GM21423 (cell line): Measurements from ENCODE around the gene TSPAN1.
A peak's percentile ranks its signal among the peaks of the same experiment; 100 is the strongest.

ENCODE experiments used
- ATAC-seq: cut with Tn5 transposase; IDR thresholded peaks from one replicate; pipeline ENCODE4 v1.9.1; 2021; ENCODE audit warnings: mild to moderate bottlenecking, moderate library complexity; ENCODE audit not compliant: unreplicated experiment

Gene TSPAN1

DNA sequence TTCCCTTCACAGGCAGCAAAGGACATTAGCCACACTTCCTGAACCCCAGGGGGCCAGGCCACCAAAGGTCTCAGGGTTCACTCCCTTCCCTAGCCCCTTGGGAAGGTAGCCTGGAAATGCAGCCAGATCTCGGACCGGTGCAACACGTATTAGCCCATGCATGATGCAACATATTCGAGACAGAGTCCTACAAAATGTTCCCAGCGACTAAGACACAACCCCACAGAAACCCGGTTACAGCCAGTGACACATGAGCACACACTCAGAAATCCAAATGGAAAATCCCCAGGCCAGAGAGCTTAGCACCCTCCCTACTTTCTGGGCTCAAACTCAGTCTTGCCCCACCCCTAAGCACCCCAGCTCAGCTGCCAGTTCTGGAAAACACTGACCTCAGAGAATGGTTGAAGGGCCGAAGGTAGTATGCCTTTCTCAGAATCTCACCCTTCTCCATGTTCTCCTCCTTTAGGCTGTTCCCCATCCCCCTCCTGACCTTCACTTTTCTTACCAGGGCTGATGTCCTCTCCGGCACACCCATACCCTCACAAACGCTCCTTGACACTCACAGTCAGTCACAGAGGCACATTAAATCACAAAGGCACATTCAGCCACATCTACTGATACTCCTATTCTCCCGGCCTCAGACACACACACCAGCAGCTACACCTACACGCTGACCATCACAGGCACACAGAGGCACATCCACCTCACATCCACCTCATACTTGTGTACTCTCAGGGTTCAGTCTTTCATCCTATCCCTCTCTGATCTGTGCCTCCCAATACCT, at the start of gene TSPAN1:
Gene TSPAN1 (plus strand): TSS at position 640 of the 784 bp plus-strand sequence. CDS start 6,021 bp downstream, outside the sequence.
- no peak for ATAC-seq

GRCh38 chr1:46128344-46128743, 46.5 kb upstream of the TSPAN1 start:
- no peak for ATAC-seq

- no peak for ATAC-seq
Observed at GRCh38 chr1:46130121-46130520, 44.8 kb upstream of the TSPAN1 start.

GRCh38 chr1:46130606-46131005, 44.3 kb upstream of the TSPAN1 start:
- ATAC-seq = no peak

DNA sequence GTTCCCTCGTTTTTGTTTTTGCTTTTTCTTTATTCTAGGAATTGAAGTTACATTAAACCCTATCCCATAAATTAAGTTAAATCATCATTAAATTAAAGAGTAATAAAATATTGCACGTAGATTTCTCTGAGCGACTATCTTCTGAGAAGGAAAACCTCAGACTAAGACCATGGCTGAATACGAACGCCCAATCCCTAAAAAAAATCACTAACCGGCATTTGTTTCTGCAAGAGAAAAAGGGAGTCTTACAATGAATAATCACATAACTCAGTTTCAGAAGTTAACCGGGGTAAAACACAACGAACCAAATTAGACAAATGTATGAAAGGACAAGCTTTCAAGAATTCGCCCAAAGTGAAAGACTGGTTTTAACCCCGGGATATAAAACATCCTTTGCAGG, 43.8 kb upstream of the TSPAN1 start:
- ATAC-seq = no peak

- no peak for ATAC-seq
Observed at GRCh38 chr1:46131712-46132528, 43.0 kb upstream of the TSPAN1 start.

DNA sequence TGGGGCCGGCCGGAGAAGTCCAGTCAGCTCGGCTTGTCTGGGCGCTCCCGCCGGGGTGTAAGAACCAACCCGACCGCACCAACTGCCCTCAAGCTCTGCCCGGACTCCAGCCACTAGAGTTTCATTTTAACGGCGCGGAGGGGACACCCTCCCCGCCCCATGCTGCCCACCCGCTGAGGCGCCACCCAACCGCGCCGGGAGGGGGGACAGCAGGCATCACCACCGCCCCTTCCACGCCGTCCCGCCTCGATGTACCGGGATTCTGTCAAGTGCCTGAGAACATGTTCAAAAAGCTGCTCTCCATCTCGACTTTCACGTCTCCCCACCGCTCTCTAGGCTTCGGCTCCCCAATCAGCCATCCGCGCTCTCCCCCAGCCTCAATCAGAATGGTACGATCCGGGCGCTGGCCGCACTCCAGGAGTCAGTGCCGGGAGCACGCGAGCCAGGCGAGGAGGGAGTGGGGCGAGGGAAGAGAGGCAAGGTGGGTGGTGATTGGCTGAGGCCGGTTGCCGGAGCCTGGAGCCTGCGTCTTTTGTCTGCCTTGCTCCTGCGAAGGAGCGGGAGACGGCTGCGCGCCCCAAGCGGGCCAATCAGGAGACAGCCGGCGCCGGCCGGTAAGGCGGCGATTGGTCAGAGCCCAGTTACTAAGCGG, 42.2 kb upstream of the TSPAN1 start, which contains the start of gene PIK3R3:
Gene PIK3R3 (minus strand): TSS at position 101 of the 652 bp plus-strand sequence. CDS start 677 bp downstream, outside the sequence.
- peak; percentile 80 for ATAC-seq

- ATAC-seq = peak; percentile 50
Observed at GRCh38 chr1:46133181-46133658, 41.7 kb upstream of the TSPAN1 start.

- no peak for ATAC-seq
Observed at GRCh38 chr1:46133781-46134350, 41.0 kb upstream of the TSPAN1 start.

DNA sequence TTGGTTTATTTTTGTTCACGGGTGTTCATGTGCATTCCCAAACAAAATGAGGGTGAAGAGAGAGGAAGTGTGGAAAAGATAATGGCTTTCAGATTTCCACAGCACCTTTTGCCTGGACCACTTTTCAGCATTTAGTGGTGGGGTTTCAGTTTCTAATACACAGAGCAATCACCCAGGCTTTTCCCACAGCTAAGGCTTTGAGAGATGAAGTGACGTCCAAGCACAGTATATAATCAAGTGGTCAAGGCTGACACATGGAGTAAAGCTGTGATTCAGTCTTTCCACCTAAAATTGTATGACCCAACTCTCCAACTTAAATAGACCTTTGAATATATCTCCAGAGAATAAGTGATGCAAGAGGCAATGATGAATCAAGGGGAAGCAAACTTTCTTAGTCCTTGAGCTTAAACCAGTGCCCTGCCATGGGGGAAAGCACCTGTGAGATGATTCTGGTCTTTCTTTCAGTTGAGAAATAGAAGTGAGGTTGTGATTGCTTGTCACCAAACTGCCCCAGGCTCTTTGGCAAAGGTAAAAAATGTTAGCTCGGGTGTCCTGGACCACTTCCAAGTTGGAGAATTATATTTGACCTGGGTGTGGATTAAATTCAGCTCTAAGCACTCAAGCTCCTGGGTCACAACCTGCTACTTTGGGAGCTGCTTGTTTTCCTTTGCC, 40.1 kb upstream of the TSPAN1 start:
- no peak for ATAC-seq

- no peak for ATAC-seq
Observed at GRCh38 chr1:46136711-46137110, 38.2 kb upstream of the TSPAN1 start.

- no peak for ATAC-seq
Observed at GRCh38 chr1:46137916-46138315, 37.0 kb upstream of the TSPAN1 start.

DNA sequence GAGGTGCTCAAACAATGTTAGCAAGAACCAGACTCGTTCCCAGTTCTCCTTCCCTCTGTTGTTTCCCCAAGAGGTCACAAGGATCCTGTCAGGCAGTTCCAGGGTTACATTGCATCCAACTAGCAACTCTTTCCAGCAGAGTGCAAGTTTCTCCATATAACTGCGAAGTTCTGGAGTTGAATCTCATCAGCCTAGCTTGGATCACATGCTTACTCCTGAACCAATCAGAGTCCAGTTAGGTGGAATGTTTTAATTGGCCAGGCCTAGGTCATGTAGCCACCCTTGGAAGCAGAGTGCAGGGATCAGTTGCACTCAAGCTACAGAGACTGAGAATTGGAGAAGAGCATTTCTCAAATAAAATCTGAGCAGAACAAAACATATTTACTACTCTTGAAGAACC, 26.6 kb upstream of the TSPAN1 start:
- ATAC-seq = no peak

GRCh38 chr1:46150085-46150484, 24.8 kb upstream of the TSPAN1 start:
- no peak for ATAC-seq

DNA sequence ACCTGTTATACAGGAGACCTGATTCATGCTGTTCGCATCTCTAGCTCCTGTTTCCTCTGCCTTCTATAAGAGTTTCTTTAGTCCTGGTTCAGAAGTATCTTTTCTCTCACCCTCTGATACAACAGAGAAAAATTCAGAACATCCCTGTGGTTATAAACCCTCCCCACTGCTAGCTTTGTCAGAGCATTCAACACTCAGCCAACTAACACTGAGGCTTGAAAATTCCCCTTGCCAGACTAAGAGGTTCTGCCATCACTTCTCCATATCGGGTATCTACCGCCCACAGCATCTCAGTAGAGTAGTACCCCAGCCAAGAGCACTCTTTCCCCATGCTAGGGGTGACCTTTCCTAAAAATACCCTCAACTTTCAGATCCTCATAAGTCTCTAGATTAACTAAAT, 22.9 kb upstream of the TSPAN1 start:
- no peak for ATAC-seq

GRCh38 chr1:46153228-46153627, 21.7 kb upstream of the TSPAN1 start:
- no peak for ATAC-seq

- no peak for ATAC-seq
Observed at GRCh38 chr1:46153732-46154131, 21.2 kb upstream of the TSPAN1 start.

DNA sequence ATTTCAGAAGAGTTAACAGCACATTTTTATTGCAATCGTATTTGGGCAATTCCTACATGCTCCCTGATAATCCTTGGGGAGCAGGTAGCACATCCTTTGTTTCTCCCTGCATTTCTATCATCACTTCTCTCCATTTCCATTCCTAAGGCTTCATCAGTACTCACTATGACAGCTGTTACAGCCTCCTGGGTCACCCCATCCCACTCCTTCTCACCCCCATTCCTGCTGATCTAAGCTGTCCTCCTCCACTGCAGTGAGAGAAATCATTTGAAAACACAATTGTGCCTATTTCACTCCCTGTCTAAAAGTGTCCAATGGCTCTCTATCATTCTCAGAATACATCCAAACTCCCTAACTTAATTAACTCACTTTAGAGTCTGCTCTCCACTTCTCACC, 17.0 kb upstream of the TSPAN1 start:
- no peak for ATAC-seq

GRCh38 chr1:46158312-46159281, 16.3 kb upstream of the TSPAN1 start:
- ATAC-seq = peak; percentile 83
